Tibial nerve (tissue), 4 donors: ENCODE measurements around the gene DCAF16.

Experiments used
- EP300 ChIP-seq, 2 donors: sonication (generic); formaldehyde crosslinking; IDR thresholded peaks; one replicate each; pipeline ENCODE4 v1.6.1; 2017; ENCODE audit warnings: antibody characterized with exemption in 2 of 2, mild to moderate bottlenecking in 1 of 2
- POLR2A ChIP-seq, 2 donors: fragments of 450-650 bp; IDR thresholded peaks; one replicate each; pipeline ENCODE4 v1.6.1; 2017; ENCODE audit warnings: antibody characterized with exemption in 2 of 2, mild to moderate bottlenecking in 2 of 2, moderate library complexity in 2 of 2
- TF ChIP-seq, protein P1 (sequence below), 5 experiments: fragments of 200-600 bp in 3 of 5; fragments of 450-650 bp in 2 of 5; sonication (generic) in 3 of 5; IDR thresholded peaks; one replicate each; pipeline ENCODE4 v1.5.1; 2016 to 2019; ENCODE audit warnings: antibody characterized with exemption in 5 of 5, mild to moderate bottlenecking in 3 of 5, moderate library complexity in 2 of 5

DNA sequence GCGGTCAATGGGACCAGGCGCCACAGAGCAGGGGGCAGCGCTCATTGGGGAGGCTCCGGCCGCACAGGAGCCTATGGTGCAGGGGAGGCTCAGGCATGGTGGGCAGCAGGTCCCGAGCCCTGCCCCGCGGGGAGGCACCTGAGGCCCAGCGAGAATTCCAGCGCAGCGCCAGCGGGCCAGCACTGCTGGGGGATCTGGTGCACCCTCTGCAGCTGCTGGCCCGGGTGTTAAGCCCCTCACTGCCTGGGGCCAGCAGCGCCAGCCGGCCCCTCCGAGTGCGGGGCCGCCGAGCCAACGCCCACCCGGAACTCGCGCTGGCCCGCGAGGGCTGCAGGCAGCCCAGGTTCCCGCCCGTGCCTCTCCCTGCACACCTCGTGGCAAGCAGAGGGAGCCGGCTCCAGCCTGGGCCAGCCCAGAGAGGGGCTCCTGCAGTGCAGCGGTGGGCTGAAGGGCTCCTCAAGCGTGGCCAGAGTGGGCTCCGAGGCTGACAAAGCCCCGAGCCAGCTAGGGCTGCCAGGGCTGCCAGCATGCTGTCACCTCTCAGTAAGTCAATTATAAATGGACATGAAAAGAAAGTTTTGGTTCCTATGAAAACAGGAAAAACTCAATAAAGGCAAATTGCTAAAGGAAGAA lies 43.6 kb downstream of the DCAF16 start:
- TF ChIP-seq, protein P1, sequence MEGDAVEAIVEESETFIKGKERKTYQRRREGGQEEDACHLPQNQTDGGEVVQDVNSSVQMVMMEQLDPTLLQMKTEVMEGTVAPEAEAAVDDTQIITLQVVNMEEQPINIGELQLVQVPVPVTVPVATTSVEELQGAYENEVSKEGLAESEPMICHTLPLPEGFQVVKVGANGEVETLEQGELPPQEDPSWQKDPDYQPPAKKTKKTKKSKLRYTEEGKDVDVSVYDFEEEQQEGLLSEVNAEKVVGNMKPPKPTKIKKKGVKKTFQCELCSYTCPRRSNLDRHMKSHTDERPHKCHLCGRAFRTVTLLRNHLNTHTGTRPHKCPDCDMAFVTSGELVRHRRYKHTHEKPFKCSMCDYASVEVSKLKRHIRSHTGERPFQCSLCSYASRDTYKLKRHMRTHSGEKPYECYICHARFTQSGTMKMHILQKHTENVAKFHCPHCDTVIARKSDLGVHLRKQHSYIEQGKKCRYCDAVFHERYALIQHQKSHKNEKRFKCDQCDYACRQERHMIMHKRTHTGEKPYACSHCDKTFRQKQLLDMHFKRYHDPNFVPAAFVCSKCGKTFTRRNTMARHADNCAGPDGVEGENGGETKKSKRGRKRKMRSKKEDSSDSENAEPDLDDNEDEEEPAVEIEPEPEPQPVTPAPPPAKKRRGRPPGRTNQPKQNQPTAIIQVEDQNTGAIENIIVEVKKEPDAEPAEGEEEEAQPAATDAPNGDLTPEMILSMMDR (IDR thresholded peaks at IDR 0.05) = no peak
- TF ChIP-seq POLR2A (IDR thresholded peaks at IDR 0.05) (no peak), EP300 (IDR thresholded peaks at IDR 0.05) (no peak)
